WTC11 (cell line): ENCODE measurements around the gene TM7SF3. TPM values are rescaled to one million over a fixed set of nuclear protein-coding genes. Genes with fewer than 3 reads are reported as not detected.

Experiments
- ATAC-seq: fragments of 200-7000 bp; cut with Tn5 transposase; 2 replicates; pipeline ENCODE4 v1.10.0; 2021; ENCODE audit warnings: mild to moderate bottlenecking, moderate library complexity
- CTCF ChIA-PET: fragments of 300-600 bp; sonication (Branson Sonifier 250); formaldehyde crosslinking; loops from one replicate; lab custom pipeline; 2021; ENCODE audit warnings: antibody characterized with exemption; lab: Charles Lee
- POLR2A ChIA-PET: fragments of 350-600 bp; sonication (Branson Sonifier 250); formaldehyde crosslinking; loops from one replicate; lab custom pipeline; 2021; ENCODE audit warnings: antibody characterized with exemption; lab: Charles Lee
- DNase-seq: peaks from one replicate; pipeline ENCODE4 v3.0.0; 2021; ENCODE audit warnings: low spot score
- H3K27ac Mint-ChIP-seq: 2 replicates; pipeline ENCODE4 v1.8.0; 2021; ENCODE audit warnings: mixed read lengths
- H3K27me3 Mint-ChIP-seq: 2 replicates; pipeline ENCODE4 v1.8.0; 2021; ENCODE audit warnings: low read depth, mild to moderate bottlenecking, moderate library complexity, mixed read lengths
- H3K36me3 Mint-ChIP-seq: 2 replicates; pipeline ENCODE4 v1.8.0; 2021; ENCODE audit warnings: mixed read lengths
- H3K4me1 Mint-ChIP-seq: 2 replicates; pipeline ENCODE4 v1.8.0; 2022; ENCODE audit warnings: mixed read lengths
- H3K4me3 Mint-ChIP-seq: 2 replicates; pipeline ENCODE4 v1.8.0; 2021; ENCODE audit warnings: mild to moderate bottlenecking, moderate library complexity, mixed read lengths
- H3K9me3 Mint-ChIP-seq: 2 replicates; pipeline ENCODE4 v1.8.0; 2021; ENCODE audit warnings: mixed read lengths
- E2F4 ChIP-seq: sonication (generic); formaldehyde crosslinking; IDR thresholded peaks from 2 replicates; pipeline ENCODE4 v1.8.1; 2022; ENCODE audit warnings: low read depth, mild to moderate bottlenecking, moderate library complexity, missing genetic modification reagents, borderline replicate concordance
- ERG ChIP-seq: fragments of 250-450 bp; sonication (Bioruptor Pico); IDR thresholded peaks from 2 replicates; pipeline ENCODE4 v1.8.0; 2021; ENCODE audit warnings: mild to moderate bottlenecking
- MAX ChIP-seq: sonication (generic); formaldehyde crosslinking; IDR thresholded peaks from 2 replicates; pipeline ENCODE4 v1.8.0; 2022; ENCODE audit warnings: mild to moderate bottlenecking, missing genetic modification reagents
- MYBL2 ChIP-seq: sonication (generic); formaldehyde crosslinking; IDR thresholded peaks from 2 replicates; pipeline ENCODE4 v1.8.1; 2023; ENCODE audit warnings: mild to moderate bottlenecking, moderate library complexity, missing genetic modification reagents
- ZBTB21 ChIP-seq: sonication (generic); formaldehyde crosslinking; IDR thresholded peaks from 2 replicates; pipeline ENCODE4 v1.8.1; 2023; ENCODE audit warnings: mild to moderate bottlenecking, missing genetic modification reagents, borderline replicate concordance
- ZNF121 ChIP-seq: sonication (generic); formaldehyde crosslinking; IDR thresholded peaks from 2 replicates; pipeline ENCODE4 v1.8.0; 2023; ENCODE audit warnings: missing genetic modification reagents
- ZNF232 ChIP-seq: sonication (generic); formaldehyde crosslinking; IDR thresholded peaks from 2 replicates; pipeline ENCODE4 v1.8.0; 2022; ENCODE audit warnings: mild to moderate bottlenecking, missing genetic modification reagents
- ZNF263 ChIP-seq: sonication (generic); formaldehyde crosslinking; IDR thresholded peaks from 2 replicates; pipeline ENCODE4 v1.8.1; 2022; ENCODE audit warnings: low read depth, mild to moderate bottlenecking, moderate library complexity, missing genetic modification reagents
- ZNF281 ChIP-seq: sonication (generic); formaldehyde crosslinking; IDR thresholded peaks from 2 replicates; pipeline ENCODE4 v1.8.0; 2023; ENCODE audit warnings: mild to moderate bottlenecking, missing genetic modification reagents
- ZNF396 ChIP-seq: fragments of 250-450 bp; sonication (Bioruptor Pico); IDR thresholded peaks from 2 replicates; pipeline ENCODE4 v1.8.0; 2021; ENCODE audit warnings: mild to moderate bottlenecking, moderate library complexity, borderline replicate concordance
- ZNF416 ChIP-seq: fragments of 250-450 bp; sonication (Bioruptor Pico); IDR thresholded peaks from 2 replicates; pipeline ENCODE4 v1.9.0; 2021; ENCODE audit warnings: mild to moderate bottlenecking, inconsistent platforms
- total RNA-seq: library from RNA; stranded (reverse); gene quantifications from 3 replicates; pipeline ENCODE4 v1.2.3, GENCODE V29; 2021
- TF ChIP-seq, protein P1 (sequence below): fragments of 250-450 bp; sonication (Bioruptor Pico); IDR thresholded peaks from 2 replicates; pipeline ENCODE4 v1.9.0; 2021; ENCODE audit warnings: mild to moderate bottlenecking
- TF ChIP-seq, protein P2 (sequence below): sonication (generic); formaldehyde crosslinking; IDR thresholded peaks from 2 replicates; pipeline ENCODE4 v1.8.1; 2023; ENCODE audit warnings: mild to moderate bottlenecking, missing genetic modification reagents, borderline replicate concordance
- TF ChIP-seq, protein P3 (sequence below): sonication (generic); formaldehyde crosslinking; IDR thresholded peaks from 2 replicates; pipeline ENCODE4 v1.8.0; 2023; ENCODE audit warnings: missing genetic modification reagents

The TM7SF3 gene
- total RNA-seq, 1 experiment from 2014 or later, result 75.3 TPM

GRCh38 chr12:26954027-26954426 is 60.2 kb downstream of the TM7SF3 start:
- CTCF ChIA-PET, result no interaction called here

More at GRCh38 chr12:26954027-26954426, 60.2 kb downstream of the TM7SF3 start:
- Mint-ChIP-seq H3K36me3 (peaks cover 19% of the 10 kb centered on the region), H3K4me1 (0 out of 2 replicates have a peak, but pooled peaks cover 7% of the 10 kb centered on the region), H3K27me3 (no peaks in the 10 kb centered on the region), H3K4me3 (no peak overlapping the region), H3K27ac (no peak overlapping the region), H3K9me3 (no peaks in the 10 kb centered on the region)
- no peak for ATAC-seq
- no peak for DNase-seq
- TF ChIP-seq ZNF121 (CRISPR knock-in tag) (no peak), ERG (CRISPR knock-in tag) (no peak), ZNF416 (CRISPR knock-in tag) (no peak), ZNF232 (CRISPR knock-in tag) (no peak), MAX (CRISPR knock-in tag) (no peak), ZNF263 (no peak), E2F4 (no peak), ZNF396 (CRISPR knock-in tag) (no peak), ZNF281 (CRISPR knock-in tag) (no peak), ZBTB21 (no peak), MYBL2 (CRISPR knock-in tag) (no peak)
- TF ChIP-seq, protein P1, sequence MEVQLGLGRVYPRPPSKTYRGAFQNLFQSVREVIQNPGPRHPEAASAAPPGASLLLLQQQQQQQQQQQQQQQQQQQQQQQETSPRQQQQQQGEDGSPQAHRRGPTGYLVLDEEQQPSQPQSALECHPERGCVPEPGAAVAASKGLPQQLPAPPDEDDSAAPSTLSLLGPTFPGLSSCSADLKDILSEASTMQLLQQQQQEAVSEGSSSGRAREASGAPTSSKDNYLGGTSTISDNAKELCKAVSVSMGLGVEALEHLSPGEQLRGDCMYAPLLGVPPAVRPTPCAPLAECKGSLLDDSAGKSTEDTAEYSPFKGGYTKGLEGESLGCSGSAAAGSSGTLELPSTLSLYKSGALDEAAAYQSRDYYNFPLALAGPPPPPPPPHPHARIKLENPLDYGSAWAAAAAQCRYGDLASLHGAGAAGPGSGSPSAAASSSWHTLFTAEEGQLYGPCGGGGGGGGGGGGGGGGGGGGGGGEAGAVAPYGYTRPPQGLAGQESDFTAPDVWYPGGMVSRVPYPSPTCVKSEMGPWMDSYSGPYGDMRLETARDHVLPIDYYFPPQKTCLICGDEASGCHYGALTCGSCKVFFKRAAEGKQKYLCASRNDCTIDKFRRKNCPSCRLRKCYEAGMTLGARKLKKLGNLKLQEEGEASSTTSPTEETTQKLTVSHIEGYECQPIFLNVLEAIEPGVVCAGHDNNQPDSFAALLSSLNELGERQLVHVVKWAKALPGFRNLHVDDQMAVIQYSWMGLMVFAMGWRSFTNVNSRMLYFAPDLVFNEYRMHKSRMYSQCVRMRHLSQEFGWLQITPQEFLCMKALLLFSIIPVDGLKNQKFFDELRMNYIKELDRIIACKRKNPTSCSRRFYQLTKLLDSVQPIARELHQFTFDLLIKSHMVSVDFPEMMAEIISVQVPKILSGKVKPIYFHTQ (CRISPR knock-in tag), result no peak
- TF ChIP-seq, protein P2, sequence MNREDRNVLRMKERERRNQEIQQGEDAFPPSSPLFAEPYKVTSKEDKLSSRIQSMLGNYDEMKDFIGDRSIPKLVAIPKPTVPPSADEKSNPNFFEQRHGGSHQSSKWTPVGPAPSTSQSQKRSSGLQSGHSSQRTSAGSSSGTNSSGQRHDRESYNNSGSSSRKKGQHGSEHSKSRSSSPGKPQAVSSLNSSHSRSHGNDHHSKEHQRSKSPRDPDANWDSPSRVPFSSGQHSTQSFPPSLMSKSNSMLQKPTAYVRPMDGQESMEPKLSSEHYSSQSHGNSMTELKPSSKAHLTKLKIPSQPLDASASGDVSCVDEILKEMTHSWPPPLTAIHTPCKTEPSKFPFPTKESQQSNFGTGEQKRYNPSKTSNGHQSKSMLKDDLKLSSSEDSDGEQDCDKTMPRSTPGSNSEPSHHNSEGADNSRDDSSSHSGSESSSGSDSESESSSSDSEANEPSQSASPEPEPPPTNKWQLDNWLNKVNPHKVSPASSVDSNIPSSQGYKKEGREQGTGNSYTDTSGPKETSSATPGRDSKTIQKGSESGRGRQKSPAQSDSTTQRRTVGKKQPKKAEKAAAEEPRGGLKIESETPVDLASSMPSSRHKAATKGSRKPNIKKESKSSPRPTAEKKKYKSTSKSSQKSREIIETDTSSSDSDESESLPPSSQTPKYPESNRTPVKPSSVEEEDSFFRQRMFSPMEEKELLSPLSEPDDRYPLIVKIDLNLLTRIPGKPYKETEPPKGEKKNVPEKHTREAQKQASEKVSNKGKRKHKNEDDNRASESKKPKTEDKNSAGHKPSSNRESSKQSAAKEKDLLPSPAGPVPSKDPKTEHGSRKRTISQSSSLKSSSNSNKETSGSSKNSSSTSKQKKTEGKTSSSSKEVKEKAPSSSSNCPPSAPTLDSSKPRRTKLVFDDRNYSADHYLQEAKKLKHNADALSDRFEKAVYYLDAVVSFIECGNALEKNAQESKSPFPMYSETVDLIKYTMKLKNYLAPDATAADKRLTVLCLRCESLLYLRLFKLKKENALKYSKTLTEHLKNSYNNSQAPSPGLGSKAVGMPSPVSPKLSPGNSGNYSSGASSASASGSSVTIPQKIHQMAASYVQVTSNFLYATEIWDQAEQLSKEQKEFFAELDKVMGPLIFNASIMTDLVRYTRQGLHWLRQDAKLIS (CRISPR knock-in tag), result no peak
- TF ChIP-seq, protein P3, sequence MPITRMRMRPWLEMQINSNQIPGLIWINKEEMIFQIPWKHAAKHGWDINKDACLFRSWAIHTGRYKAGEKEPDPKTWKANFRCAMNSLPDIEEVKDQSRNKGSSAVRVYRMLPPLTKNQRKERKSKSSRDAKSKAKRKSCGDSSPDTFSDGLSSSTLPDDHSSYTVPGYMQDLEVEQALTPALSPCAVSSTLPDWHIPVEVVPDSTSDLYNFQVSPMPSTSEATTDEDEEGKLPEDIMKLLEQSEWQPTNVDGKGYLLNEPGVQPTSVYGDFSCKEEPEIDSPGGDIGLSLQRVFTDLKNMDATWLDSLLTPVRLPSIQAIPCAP (CRISPR knock-in tag), result no peak
- POLR2A ChIA-PET, result no interaction called here
